HG02852 (cell line): ENCODE results near the gene MOB3C.

ENCODE experiments used
- ATAC-seq: cut with Tn5 transposase; IDR thresholded peaks from one replicate; pipeline ENCODE4 v1.9.1; 2021; ENCODE audit warnings: mild to moderate bottlenecking, moderate library complexity; ENCODE audit not compliant: unreplicated experiment

Gene MOB3C

GRCh38 chr1:46580140-46580903, 36.3 kb downstream of the MOB3C start:
- no peak for ATAC-seq

- no peak for ATAC-seq
These were observed 38.9 kb downstream of the MOB3C start for GRCh38 chr1:46577671-46578070.

- no peak for ATAC-seq
These were observed 40.0 kb downstream of the MOB3C start for GRCh38 chr1:46576596-46576995.

- ATAC-seq, result no peak
These were observed 40.8 kb downstream of the MOB3C start for GRCh38 chr1:46575778-46576177.

GRCh38 chr1:46575300-46575699, 41.3 kb downstream of the MOB3C start:
- no peak for ATAC-seq

GRCh38 chr1:46571691-46572225, 44.9 kb downstream of the MOB3C start:
- no peak for ATAC-seq

- ATAC-seq, result no peak
These were observed 46.5 kb downstream of the MOB3C start for GRCh38 chr1:46569884-46570725.

- ATAC-seq, result no peak
These were observed 47.5 kb downstream of the MOB3C start for GRCh38 chr1:46569116-46569515.

GRCh38 chr1:46568461-46568891, 48.1 kb downstream of the MOB3C start:
- ATAC-seq, result no peak

- ATAC-seq, result no peak
These were observed 53.3 kb downstream of the MOB3C start for GRCh38 chr1:46563341-46563740.

GRCh38 chr1:46562498-46562897, 54.1 kb downstream of the MOB3C start:
- no peak for ATAC-seq

GRCh38 chr1:46558966-46559365, 57.6 kb downstream of the MOB3C start:
- no peak for ATAC-seq

- ATAC-seq, result no peak
These were observed 58.3 kb downstream of the MOB3C start for GRCh38 chr1:46558141-46558963.
